ENCODE results near the gene EXOSC7. TPM values are rescaled to one million over a fixed set of nuclear protein-coding genes. Genes with fewer than 3 reads are reported as not detected.
A peak's percentile ranks its signal among the peaks of the same experiment; 100 is the strongest.

Gene EXOSC7
- total RNA-seq, 1 donor from 2014 or later, result 93.0 TPM

GRCh38 chr3:44992555-44993470, 16.8 kb downstream of the EXOSC7 start:
- peak; percentile 40 for DNase-seq (ENCODE audit: low read depth)

DNA sequence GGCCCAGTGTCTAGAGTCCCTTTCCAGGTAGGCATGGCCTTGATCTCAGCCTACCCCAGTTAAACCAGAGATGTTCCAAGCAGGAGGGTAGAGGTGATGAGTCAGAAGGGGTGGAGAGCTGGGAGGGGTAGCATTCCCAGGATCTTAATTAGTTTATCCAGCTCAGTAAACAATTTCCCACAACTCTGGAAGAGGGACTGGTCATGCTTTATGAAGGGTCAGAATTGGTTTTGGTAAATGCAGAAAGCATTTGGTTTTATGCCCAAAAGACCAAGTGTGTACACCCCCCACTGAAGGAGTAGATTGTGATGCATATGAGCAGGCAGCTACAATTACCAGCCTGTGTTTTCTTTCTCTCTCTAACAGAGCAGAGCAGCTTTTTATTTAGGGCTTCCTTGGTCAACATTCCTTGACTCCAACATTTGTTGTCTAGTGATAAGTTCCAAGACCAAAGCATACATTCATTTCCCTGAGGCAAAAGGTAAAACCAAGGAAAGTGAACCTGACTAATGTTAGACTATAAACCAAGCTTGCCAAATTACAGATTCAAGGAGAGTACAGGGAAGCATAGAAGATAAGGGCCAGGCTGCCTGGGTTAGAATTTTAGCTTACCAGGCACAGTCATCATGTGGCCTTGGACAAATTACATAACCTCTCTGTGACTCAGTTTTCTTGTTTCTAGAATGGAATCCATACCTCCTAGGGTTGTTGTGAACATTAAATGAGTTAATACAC, 17.6 kb downstream of the EXOSC7 start:
- peak; percentile 77 for DNase-seq (ENCODE audit: low read depth)

- peak; percentile 41 for DNase-seq (ENCODE audit: low read depth)
Measured at GRCh38 chr3:44995142-44995770, 19.2 kb downstream of the EXOSC7 start.

DNA sequence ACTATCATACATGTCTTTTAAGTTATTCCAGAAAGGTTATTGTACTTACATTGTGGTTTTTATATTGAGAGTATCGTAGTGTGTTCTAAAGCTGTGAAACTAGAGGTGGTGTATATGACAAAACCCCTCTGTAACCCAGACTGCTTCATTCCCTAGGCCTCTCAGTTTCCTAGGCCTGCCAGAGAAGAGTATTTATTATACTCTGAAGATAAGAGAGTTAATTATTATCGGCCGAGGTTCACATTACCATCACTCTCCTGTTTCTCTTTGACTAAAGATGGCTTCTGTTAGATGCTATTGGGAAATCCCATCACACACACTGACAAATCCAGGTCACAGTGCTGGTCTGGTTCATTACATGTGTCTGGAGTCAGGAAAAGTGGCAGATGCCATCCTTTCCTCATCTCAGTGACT, 20.5 kb downstream of the EXOSC7 start:
- no peak for DNase-seq (ENCODE audit: low read depth)

- no peak for DNase-seq (ENCODE audit: low read depth)
Measured at GRCh38 chr3:44999782-45000181, 23.7 kb downstream of the EXOSC7 start.

GRCh38 chr3:45000823-45001222, 24.8 kb downstream of the EXOSC7 start:
- DNase-seq (ENCODE audit: low read depth), result no peak

DNA sequence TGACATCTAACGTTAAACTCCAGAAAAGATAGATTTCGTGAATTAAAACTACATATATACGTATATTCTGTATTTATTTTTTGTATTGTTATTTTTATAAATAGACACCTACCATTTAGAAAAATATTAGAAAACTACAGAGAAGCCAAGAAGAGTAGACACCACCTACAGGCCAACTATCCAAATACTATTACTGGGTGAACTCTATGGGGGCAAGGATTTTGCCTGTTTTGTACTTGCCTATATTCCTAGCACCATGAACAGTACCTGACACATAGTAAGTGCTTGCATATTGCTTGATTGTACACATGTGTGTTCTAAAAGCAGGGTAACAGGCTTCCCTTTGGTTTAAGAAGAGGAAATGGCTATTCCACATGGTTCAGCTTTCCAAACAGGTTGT, 25.7 kb downstream of the EXOSC7 start:
- DNase-seq (ENCODE audit: low read depth), result no peak

GRCh38 chr3:45002139-45002660, 26.2 kb downstream of the EXOSC7 start:
- DNase-seq (ENCODE audit: low read depth), result no peak

DNA sequence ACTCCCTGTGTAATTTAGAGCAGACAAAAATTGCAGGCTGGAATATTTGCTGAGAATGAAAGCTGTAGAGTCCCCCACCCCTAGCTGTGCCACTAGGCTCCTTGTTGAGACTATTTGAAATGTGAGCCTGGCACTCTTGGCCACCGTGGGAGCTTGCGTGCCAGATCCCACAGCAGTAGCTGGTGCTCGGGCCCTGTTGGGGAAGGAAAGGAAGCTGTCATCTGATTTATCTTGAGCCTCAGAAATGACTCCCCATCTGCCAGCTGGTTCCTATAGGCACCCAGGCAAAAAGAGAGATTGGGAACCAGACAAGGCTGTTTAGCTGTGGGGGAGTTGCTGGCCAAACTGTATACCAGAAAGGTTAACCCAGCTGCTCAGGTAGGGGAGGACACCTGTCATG, 26.7 kb downstream of the EXOSC7 start:
- peak; percentile 73 for DNase-seq (ENCODE audit: low read depth)

DNA sequence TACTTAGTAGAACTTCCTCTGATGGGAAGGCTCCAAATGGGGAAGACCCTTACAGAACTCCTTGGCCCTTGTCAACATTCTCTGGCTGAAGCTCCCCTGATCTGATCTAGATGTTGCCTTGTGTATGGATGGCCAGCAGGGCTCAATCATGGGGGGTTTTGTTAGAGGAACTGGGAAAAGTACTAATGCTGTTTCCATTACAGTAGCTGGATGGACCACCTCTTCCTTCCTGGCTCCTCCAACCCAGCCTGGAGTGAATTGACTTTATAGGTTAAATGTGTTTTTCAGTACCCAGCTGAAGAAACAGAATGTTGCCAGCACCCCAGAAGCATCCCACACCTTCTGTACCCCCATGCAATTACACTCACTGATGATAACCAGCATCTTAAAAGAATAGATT, 27.4 kb downstream of the EXOSC7 start:
- DNase-seq (ENCODE audit: low read depth), result no peak

GRCh38 chr3:45003859-45004258, 27.8 kb downstream of the EXOSC7 start:
- DNase-seq (ENCODE audit: low read depth), result peak; percentile 84

GRCh38 chr3:45007091-45007490, 31.0 kb downstream of the EXOSC7 start:
- DNase-seq (ENCODE audit: low read depth), result peak; percentile 89

- DNase-seq (ENCODE audit: low read depth), result no peak
Measured at GRCh38 chr3:45008117-45008516, 32.1 kb downstream of the EXOSC7 start.

GRCh38 chr3:45009868-45010267, 33.8 kb downstream of the EXOSC7 start:
- no peak for DNase-seq (ENCODE audit: low read depth)

- peak; percentile 87 for DNase-seq (ENCODE audit: low read depth)
Measured at GRCh38 chr3:45010811-45011333, 34.8 kb downstream of the EXOSC7 start.

- peak; percentile 93 for DNase-seq (ENCODE audit: low read depth)
Measured at GRCh38 chr3:45011756-45012508, 35.9 kb downstream of the EXOSC7 start.

- DNase-seq (ENCODE audit: low read depth), result no peak
Measured at GRCh38 chr3:45012577-45012976, 36.5 kb downstream of the EXOSC7 start.

- no peak for DNase-seq (ENCODE audit: low read depth)
Measured at GRCh38 chr3:45016916-45017315, 40.9 kb downstream of the EXOSC7 start.

GRCh38 chr3:45017821-45018220, 41.8 kb downstream of the EXOSC7 start:
- no peak for DNase-seq (ENCODE audit: low read depth)

GRCh38 chr3:45020534-45020933, 44.5 kb downstream of the EXOSC7 start:
- DNase-seq (ENCODE audit: low read depth), result no peak
